Epidermal melanocyte (primary cell): Measurements from ENCODE around the gene TRIM42.

Source experiments
- DNase-seq: peaks from one replicate; pipeline ENCODE4 v3.0.0; 2011; ENCODE audit warnings: low spot score; ENCODE audit not compliant: insufficient read length

TRIM42 gene

DNA sequence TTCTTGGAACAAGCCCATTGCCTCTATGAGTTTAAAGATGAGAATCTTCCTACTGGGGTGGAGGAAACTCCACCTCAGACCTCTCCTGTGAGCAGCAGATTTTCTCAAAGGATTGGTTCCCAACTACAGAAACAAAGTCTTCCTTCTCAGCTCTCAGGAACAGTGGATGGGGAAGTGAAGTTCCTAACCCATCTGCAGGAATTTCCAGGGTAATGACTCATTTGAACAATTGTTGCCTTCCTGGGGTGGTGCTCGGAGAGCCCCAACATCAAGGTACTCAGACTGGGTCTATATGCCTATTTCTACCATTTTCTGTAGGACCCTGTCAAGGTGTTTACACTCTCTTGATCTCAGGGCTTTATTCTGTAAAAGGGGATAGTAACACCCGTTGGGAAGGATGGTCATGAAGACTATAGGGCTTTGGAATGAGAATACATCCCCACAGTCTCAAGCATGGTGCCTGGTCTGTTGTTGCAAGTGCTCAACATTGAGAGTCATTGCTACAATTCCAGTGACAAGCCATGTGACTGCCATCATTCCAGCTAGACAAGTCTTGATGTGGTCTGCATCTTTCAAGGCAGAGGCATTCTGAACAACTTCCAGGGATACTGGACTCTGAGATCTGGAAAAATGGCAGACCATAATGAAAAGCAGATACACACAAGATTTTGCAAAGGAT is 33.0 kb downstream of the TRIM42 start:
- no peak for DNase-seq

DNA sequence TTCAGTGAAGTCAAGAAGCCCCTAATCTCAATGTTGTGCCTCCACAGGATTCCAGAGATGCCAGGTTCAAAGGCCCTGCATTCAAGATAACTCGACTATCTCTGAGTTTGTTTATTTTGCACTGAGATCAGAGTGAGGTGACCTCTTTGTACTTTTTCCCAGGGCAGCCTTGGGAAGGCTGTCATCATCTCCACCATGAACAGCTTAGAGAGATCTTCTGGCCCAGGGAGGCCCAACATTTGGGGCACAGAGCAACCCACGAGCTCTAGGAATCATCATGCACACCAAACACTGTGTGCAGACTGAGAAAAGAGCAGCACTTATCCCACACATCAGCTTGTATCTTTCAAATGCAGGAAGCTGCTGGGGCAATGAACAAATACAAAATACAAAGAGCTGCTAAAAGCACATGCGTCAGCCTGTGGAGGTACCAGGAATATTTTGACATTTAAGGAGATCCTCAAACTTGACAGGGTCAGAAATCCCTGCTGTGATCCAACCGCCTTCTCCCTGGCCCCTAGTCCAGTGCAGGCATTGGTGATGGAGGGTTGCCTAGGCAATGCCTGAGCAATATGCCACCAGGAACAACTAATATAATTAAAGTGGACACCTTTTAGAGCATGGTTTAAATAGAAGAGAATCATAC is 33.6 kb downstream of the TRIM42 start:
- DNase-seq, result no peak

DNA sequence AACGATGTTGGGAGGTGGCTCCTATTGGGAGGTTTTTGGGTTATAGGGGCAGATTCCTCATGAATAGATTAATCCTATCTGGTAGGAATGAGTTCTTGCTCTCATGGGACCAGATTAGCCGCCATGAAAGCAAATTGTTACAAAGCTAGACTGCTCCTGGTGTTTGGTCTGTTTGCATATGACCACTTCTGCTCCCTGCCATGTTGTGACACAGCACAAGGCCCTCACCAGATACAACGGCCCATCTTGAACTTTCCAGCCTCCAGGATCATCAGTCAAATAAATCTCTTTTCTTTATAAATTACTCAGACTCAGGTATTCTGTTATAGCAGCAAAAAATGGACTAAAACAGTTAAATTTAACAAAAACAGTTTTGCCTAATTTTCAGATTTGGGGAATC is 34.4 kb downstream of the TRIM42 start:
- DNase-seq, result no peak

DNA sequence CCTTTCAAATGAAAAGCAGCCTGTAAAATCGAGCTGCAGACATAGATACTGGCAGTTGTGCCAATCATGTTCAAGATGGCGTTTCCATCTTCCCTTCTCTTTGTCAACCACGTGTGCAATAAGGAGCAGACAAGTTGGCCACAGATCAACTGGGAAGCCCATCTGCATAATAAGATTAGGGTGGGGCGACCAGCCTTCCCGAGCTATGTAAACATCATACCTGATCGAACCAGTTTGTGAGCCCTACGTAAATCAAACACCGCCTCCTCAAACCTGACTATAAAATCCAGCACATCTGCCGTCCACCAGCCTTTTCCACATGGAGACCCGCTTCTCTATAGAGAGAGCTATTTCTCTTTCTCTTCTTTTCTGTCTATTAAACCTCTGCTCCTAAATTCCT is 37.2 kb downstream of the TRIM42 start:
- DNase-seq, result no peak

DNA sequence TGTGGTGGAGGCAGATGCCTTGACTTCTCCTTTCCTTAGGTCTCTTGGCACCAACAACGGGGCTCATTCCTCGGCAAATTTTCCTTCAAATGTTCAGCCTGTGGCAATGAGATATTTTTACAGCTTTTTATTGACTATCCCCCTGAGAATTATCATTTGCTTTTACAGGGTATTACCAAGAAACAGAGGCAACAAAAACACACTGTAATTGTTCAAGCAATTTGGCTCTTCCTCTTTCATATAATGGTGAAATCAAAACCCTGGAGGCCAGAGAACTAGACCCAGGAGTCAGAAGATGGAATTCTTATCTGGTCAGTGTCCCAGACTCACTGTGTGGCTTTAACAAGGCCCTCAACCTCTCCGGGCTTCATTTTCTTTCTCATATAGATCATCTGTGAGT is 40.1 kb downstream of the TRIM42 start:
- DNase-seq, result no peak

DNA sequence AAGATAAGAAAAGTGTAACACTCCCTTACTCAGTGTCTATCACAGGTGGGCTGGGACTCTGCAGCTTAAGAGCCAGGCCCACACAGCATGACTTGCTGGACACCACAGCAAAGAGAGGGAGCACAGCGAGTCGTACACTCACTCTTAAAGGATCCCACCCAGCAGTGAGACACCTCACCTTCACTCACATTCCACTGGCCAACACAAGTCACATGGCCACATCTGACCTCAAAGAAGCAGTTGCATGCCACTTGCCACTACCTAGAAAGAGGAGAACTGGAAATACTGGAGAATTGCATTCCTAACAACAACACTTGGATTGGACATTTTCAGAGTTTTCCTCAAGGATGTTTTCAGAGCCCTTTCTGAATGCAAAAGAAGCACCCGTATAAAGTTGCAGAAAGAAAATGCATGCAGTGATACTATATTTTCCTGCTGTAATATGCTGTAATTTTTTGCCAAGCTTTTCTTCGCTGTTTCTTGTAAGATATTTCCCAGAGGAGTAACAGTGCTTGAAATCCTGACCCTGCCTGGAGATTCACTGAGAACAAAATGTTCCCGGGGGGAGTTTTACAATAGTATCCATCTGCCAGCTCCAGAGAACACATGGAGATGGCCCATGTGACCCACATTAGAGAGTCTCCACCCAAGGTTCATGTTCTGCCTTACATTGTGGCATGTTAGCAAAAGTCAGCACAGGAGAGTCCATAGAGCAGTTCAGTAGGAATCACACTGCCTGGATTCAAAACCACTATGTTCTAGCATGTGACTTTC is 42.2 kb downstream of the TRIM42 start:
- DNase-seq, result no peak

- no peak for DNase-seq
These were observed 45.7 kb downstream of the TRIM42 start for GRCh38 chr3:140723576-140723975.

GRCh38 chr3:140724856-140725812 is 47.3 kb downstream of the TRIM42 start:
- no peak for DNase-seq

GRCh38 chr3:140726066-140726465 is 48.2 kb downstream of the TRIM42 start:
- no peak for DNase-seq

DNA sequence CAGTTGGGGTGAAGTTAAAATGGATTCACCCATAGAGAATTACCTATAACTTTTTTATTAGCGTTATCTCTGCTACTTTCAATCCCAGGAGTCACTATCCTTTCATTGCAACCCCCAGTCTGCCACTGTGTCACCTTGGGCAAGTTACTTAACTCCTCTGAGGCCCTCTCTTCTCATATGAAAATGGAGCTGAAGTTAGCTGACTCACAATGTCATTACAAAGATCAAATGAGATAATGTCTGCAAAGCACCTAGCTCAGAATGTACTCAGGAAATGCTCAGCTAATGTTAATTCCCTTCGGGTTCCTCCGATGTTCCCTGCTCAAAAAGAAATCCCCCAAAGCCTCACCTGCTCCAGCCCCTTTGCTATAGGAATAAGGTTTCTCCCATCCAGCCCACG is 50.0 kb downstream of the TRIM42 start:
- no peak for DNase-seq

GRCh38 chr3:140731440-140732119 is 53.7 kb downstream of the TRIM42 start:
- no peak for DNase-seq

DNA sequence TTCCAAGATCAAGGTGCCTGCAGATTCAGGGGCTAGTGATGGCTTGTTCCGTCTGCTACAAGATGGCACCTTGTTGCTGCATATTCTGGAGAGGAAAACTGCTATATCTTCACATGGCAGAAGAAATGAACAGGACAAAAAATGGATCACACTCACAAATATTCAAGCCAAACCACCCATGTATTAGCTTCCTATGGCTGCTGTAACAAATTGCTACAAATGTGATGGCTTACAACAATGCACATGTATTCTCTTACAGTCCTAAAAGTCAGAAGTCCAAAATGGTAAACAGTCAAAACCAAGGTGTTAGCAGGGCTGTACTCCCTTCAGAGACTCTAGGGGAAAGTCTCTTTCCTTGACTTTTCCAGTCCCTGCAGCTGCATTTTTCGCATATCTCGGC is 55.8 kb downstream of the TRIM42 start:
- DNase-seq, result no peak

DNA sequence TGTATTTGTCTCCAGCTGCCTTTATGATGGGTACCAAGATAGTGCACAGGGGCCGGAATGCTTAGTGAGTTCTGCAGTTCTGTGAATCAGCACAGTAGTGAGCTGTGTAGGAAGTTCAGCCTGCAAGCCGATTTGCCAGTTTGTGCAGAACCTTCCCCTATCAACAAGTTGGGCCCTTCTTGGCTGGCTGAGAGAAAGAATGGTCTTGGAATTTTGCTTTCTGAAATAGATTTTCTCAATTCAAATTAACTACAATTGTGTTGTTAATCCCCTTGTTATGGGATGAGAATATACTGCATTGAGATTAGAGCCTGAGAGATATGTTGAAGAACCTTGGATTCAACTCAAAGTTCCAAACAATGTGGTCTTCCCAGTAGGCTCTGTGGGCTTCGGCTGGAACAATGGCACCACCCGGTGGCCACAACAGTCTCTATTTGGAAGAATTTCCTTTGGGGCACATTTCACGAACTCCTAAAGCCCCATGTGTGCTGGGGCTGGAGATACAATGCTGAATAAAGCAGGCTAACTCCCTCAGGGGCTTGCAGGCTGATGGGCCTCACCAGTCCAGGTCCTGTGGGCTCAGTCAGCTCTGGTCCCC is 59.1 kb downstream of the TRIM42 start:
- DNase-seq, result peak; percentile 64

DNA sequence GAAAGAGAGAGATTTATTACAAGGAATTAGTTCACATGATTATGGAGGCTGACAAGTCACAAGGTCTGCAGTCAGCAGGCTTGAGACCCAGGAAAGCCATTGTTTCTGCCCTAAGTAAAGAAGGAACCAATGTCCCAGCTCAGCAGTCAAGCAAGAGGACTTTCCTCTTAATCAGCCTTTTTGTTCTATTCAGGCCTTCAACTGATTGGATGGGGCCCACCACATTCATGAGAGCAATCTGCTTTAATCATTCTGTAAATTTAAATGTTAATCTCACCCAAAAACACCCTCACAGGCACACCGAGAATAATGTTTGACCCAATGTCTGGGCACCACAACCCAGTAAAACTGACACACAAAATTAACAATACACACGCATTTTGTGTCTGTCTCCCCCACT is 64.3 kb downstream of the TRIM42 start:
- no peak for DNase-seq

- DNase-seq, result no peak
These were observed 70.3 kb downstream of the TRIM42 start for GRCh38 chr3:140748171-140748570.

DNA sequence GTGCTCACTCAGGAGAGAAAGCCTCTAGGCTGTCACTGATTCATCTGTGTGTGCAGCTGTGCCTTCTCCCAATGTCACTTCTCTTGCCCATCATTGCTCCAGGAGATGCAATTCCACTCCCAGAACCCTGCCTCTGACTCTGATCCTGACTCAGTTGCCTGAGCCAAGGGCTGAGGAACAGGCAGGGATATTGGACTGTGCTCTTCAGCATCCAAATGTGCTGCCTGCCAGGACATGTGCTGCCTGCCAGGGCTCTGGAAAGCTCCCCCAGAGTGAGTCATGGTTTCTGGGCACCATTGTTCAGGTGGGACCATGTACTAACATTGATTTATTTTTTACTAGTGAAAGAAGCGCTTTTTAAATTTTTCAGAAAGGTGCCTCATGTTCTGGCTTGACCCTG is 71.0 kb downstream of the TRIM42 start:
- DNase-seq, result no peak
